ENCODE data around the gene GRIFIN. TPM values are rescaled to one million over a fixed set of nuclear protein-coding genes. Genes with fewer than 3 reads are reported as not detected.

GRIFIN gene
- total RNA-seq, 2 donors from 2014 or later: not detected

- DNase-seq (ENCODE audit: low spot score) (no peak), ATAC-seq (ENCODE audit: insufficient number of reproducible peaks, low FRiP score, low read depth) (no peak)
- no peaks in the 10 kb centered on the region for H3K27me3 ChIP-seq (replicated peaks; ENCODE audit: insufficient read depth)
- H3K27ac ChIP-seq: no peak overlapping the region
- peaks cover 5% of the 10 kb centered on the region for H3K9me3 ChIP-seq
- peak overlapping the region; percentile 27 for H3K4me3 ChIP-seq
- TF ChIP-seq, protein P1, sequence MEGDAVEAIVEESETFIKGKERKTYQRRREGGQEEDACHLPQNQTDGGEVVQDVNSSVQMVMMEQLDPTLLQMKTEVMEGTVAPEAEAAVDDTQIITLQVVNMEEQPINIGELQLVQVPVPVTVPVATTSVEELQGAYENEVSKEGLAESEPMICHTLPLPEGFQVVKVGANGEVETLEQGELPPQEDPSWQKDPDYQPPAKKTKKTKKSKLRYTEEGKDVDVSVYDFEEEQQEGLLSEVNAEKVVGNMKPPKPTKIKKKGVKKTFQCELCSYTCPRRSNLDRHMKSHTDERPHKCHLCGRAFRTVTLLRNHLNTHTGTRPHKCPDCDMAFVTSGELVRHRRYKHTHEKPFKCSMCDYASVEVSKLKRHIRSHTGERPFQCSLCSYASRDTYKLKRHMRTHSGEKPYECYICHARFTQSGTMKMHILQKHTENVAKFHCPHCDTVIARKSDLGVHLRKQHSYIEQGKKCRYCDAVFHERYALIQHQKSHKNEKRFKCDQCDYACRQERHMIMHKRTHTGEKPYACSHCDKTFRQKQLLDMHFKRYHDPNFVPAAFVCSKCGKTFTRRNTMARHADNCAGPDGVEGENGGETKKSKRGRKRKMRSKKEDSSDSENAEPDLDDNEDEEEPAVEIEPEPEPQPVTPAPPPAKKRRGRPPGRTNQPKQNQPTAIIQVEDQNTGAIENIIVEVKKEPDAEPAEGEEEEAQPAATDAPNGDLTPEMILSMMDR (IDR thresholded peaks at IDR 0.05): no peak
- peaks cover 4 to 18% of the 10 kb centered on the region in 2 donors for H3K4me1 ChIP-seq (ENCODE audit: control insufficient read depth in 1 of 2, low read depth in 2 of 2)
- no peaks in the 10 kb centered on the region for H3K36me3 ChIP-seq
Measured at GRCh38 chr7:2479276-2480069, 3.3 kb upstream of the GRIFIN start.

GRCh38 chr7:2478800-2479199 lies 2.6 kb upstream of the GRIFIN start:
- H3K4me3 ChIP-seq: peak overlapping the region; percentile 27
- ATAC-seq (ENCODE audit: insufficient number of reproducible peaks, low FRiP score, low read depth): no peak

DNA sequence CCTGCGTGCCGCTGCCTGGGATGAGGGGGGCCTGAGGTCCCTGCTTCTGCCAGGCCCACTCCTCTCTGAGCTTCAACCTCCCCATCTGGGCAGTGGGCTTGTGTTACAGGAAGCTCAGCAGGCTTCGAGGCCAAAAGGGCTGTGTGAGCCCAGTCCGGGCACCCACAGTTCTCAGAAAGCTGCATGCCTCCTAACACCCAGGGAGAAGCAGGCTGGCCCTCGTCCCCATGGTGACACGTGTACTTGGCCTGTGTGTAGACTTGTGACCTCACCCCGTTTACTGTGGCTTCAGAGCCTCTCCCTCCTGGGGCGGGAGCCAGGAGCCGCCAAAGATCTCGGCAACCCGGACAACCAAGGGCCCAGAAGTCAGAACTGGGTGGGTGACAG lies 2.2 kb upstream of the GRIFIN start:
- no peak for ATAC-seq (ENCODE audit: insufficient number of reproducible peaks, low FRiP score, low read depth)
- peak overlapping the region; percentile 27 for H3K4me3 ChIP-seq
- TF ChIP-seq, protein P1 (IDR thresholded peaks at IDR 0.05): no peak

More at GRCh38 chr7:2478800-2479199, 2.6 kb upstream of the GRIFIN start:
- no peaks in the 10 kb centered on the region for H3K36me3 ChIP-seq
- H3K9me3 ChIP-seq: peaks cover 5% of the 10 kb centered on the region
- no peak overlapping the region for H3K27ac ChIP-seq
- H3K4me1 ChIP-seq (ENCODE audit: control insufficient read depth in 1 of 2, low read depth in 2 of 2): peaks cover 4 to 18% of the 10 kb centered on the region in 2 donors
- DNase-seq (ENCODE audit: low spot score): no peak
- no peaks in the 10 kb centered on the region for H3K27me3 ChIP-seq (replicated peaks; ENCODE audit: insufficient read depth)
- TF ChIP-seq, protein P1 (IDR thresholded peaks at IDR 0.05): no peak

DNA sequence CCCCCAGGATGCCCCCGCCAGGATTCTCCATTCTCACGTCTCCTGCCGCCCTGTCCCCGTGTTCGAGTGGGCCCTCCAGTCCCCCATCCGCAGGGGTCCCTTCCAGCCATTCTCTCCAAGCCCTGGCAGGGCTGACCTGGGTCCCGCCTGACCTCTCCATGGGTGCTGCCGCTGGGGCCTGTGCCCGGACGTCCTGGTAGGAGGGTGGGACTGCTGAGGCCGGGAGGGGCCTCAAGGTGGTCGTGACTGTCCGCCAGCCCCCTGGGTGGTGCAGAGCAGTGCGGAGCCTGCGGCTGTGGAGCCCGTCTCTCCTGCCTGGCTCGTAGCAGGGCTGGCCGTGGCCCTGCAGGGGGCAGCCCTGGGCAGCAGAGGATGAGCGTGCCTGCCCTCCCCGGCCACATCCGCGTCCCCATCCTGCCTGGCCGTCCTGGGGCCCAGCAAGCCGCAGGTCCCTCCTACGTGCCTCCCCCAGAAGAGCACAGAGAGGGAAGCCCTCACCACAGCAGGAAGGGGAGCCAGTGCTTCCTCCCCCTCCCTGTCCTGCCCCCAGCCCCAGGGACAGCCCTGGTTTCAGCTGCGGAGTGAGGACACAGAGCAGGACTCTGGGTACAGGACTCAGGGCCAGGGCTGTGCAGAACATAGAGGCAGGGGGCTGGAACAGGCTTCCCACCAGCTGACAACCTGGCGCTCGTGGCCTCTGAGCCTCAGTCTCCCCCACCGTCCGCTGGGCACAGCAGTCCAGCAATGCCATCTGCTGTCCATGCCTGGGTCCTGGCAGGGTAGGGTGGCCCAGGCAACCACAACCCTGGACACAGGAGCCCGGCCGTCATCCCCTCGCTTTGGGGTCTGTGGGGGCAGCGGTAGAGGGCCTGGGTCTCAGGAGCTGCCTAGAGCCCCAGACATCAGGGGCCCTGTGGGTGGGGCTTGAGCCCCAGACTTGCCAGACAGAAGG lies 1.5 kb upstream of the GRIFIN start:
- DNase-seq (ENCODE audit: low spot score) (no peak), ATAC-seq (ENCODE audit: insufficient number of reproducible peaks, low FRiP score, low read depth) (no peak)
- no peak overlapping the region for H3K27ac ChIP-seq

More for the DNA sequence above, 2.2 kb upstream of the GRIFIN start:
- Histone ChIP-seq H3K27ac (no peak overlapping the region), H3K9me3 (peaks cover 5% of the 10 kb centered on the region), H3K4me1 (ENCODE audit: control insufficient read depth in 1 of 2, low read depth in 2 of 2) (peaks cover 4 to 18% of the 10 kb centered on the region in 2 donors), H3K27me3 (replicated peaks; ENCODE audit: insufficient read depth) (no peaks in the 10 kb centered on the region), H3K36me3 (no peaks in the 10 kb centered on the region)
- DNase-seq (ENCODE audit: low spot score): no peak

More for the DNA sequence above, 1.5 kb upstream of the GRIFIN start:
- TF ChIP-seq, protein P1 (IDR thresholded peaks at IDR 0.05): peak; percentile 33
- H3K36me3 ChIP-seq: no peaks in the 10 kb centered on the region
- H3K4me3 ChIP-seq: peak overlapping the region; percentile 27
- no peaks in the 10 kb centered on the region for H3K27me3 ChIP-seq (replicated peaks; ENCODE audit: insufficient read depth)
- no peaks in the 10 kb centered on the region for H3K9me3 ChIP-seq
- peaks cover 4 to 18% of the 10 kb centered on the region in 2 donors for H3K4me1 ChIP-seq (ENCODE audit: control insufficient read depth in 1 of 2, low read depth in 2 of 2)
